A673 (cell line): Measurements from ENCODE around the gene SPAG16.

Experiments used
- EZH2 ChIP-seq: fragments of 200-600 bp; sonication (generic); IDR thresholded peaks from 2 replicates; pipeline ENCODE4 v1.6.1; 2017; ENCODE audit warnings: borderline replicate concordance, low read depth, mild to moderate bottlenecking, mixed read lengths, antibody characterized with exemption, low read length; ENCODE audit not compliant: poor library complexity, severe bottlenecking
- TF ChIP-seq, protein P1 (sequence below): fragments of 300-800, 200-600 bp; sonication (generic); conservative IDR thresholded peaks from 2 replicates; pipeline ENCODE4 v1.5.1; 2017; ENCODE audit warnings: low read depth, mild to moderate bottlenecking, antibody characterized with exemption, low read length, moderate library complexity, mixed read lengths

DNA sequence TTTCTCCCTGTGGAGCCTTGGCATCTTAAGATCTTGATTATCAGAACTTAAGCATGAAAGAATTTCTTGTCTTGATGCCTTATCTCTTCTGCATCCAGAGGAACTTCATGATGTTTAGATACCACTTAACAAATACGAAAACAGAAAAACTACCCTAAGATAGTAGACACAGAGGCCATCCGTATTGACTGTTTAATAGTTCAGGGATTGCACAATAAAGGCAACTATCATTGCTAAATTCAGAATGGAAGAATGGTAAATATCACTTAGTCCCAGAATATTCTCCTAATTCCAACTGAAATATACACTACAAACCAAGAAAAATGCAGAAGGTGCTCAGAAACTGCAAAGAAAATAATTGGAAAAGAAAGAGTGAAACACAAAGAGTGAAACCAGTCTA, 912.0 kb downstream of the SPAG16 start:
- TF ChIP-seq, protein P1, sequence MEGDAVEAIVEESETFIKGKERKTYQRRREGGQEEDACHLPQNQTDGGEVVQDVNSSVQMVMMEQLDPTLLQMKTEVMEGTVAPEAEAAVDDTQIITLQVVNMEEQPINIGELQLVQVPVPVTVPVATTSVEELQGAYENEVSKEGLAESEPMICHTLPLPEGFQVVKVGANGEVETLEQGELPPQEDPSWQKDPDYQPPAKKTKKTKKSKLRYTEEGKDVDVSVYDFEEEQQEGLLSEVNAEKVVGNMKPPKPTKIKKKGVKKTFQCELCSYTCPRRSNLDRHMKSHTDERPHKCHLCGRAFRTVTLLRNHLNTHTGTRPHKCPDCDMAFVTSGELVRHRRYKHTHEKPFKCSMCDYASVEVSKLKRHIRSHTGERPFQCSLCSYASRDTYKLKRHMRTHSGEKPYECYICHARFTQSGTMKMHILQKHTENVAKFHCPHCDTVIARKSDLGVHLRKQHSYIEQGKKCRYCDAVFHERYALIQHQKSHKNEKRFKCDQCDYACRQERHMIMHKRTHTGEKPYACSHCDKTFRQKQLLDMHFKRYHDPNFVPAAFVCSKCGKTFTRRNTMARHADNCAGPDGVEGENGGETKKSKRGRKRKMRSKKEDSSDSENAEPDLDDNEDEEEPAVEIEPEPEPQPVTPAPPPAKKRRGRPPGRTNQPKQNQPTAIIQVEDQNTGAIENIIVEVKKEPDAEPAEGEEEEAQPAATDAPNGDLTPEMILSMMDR, result no peak
- no peak for TF ChIP-seq EZH2
